Measurements from ENCODE around the gene SYK. TPM values are rescaled to one million over a fixed set of nuclear protein-coding genes. Genes with fewer than 3 reads are reported as not detected.

The SYK gene
- total and polyA plus RNA-seq, 2 of the 4 experiments (the other 2 are of a cell fraction), result not detected

- no peak overlapping the region for H4K8ac ChIP-seq (ENCODE audit: low read depth in 2 of 2, low read length in 2 of 2)
- intact Hi-C loops (cut with micrococcal nuclease) (no loop called here), dilution Hi-C loops (cut with HindIII; ENCODE audit: low sequenced_read_pairs, unreplicated experiment) (no loop called here), in situ Hi-C loops (cut with MboI; ENCODE audit: low sequenced_read_pairs) (no loop called here)
- H3K4ac ChIP-seq (ENCODE audit: low read depth, low read length), result no peak overlapping the region
- DNase-seq (no peak), ATAC-seq (ENCODE audit: low read depth) (no peak)
- BruUV-seq (replicated peaks), result no TSS peak
- no peak overlapping the region for H3K27ac ChIP-seq (ENCODE audit: insufficient read depth, low read length)
- H3K27me3 ChIP-seq (ENCODE audit: control insufficient read depth, insufficient read depth, low read length), result no peaks in the 10 kb centered on the region; the same call in none of the 2 replicates
- H4K20me1 ChIP-seq (ENCODE audit: insufficient read depth, low read length), result no peaks in the 10 kb centered on the region
- H2BK20ac ChIP-seq (ENCODE audit: low read depth, low read length), result no peak overlapping the region
- no peaks in the 10 kb centered on the region for H3K4me1 ChIP-seq (ENCODE audit: control insufficient read depth, insufficient read depth, low read length)
- no peak overlapping the region for H2BK120ac ChIP-seq (ENCODE audit: low read depth, low read length)
- no peak overlapping the region for H4K91ac ChIP-seq (ENCODE audit: insufficient read depth, low read depth, low read length)
- no peak overlapping the region for H3K14ac ChIP-seq (replicated peaks; ENCODE audit: low read depth, low read length)
- H2AK5ac ChIP-seq (ENCODE audit: low read depth, low read length), result no peak overlapping the region
- no peak overlapping the region for H4K5ac ChIP-seq (ENCODE audit: low read depth, low read length)
- H3K9me3 ChIP-seq (ENCODE audit: control insufficient read depth, insufficient read depth, low read length), result no peaks in the 10 kb centered on the region
- no peak for TF ChIP-seq RCOR1 (IDR thresholded peaks at IDR 0.05; ENCODE audit: insufficient replicate concordance, low read length)
- no peak for TF ChIP-seq MXI1 (IDR thresholded peaks at IDR 0.05; ENCODE audit: borderline replicate concordance, low read depth, low read length)
- no peak for TF ChIP-seq POLR2A (IDR thresholded peaks at IDR 0.05; ENCODE audit: low read depth, low read length)
- no peak for TF ChIP-seq MAFK (IDR thresholded peaks at IDR 0.05; ENCODE audit: low read depth, low read length)
- TF ChIP-seq, protein P1, sequence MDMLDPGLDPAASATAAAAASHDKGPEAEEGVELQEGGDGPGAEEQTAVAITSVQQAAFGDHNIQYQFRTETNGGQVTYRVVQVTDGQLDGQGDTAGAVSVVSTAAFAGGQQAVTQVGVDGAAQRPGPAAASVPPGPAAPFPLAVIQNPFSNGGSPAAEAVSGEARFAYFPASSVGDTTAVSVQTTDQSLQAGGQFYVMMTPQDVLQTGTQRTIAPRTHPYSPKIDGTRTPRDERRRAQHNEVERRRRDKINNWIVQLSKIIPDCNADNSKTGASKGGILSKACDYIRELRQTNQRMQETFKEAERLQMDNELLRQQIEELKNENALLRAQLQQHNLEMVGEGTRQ (IDR thresholded peaks at IDR 0.05; ENCODE audit: low read depth, low read length), result no peak
- no peak for TF ChIP-seq BHLHE40 (IDR thresholded peaks at IDR 0.05; ENCODE audit: low read depth, low read length)
- TF ChIP-seq CEBPB (IDR thresholded peaks at IDR 0.05; ENCODE audit: low read depth, low read length), result no peak
- TF ChIP-seq CTCF (conservative IDR thresholded peaks at IDR 0.05; ENCODE audit: low read depth, low read length), result no peak
- TF ChIP-seq CHD1 (IDR thresholded peaks at IDR 0.05; ENCODE audit: low read depth, low read length), result no peak
- TF ChIP-seq RFX5 (IDR thresholded peaks at IDR 0.05; ENCODE audit: low read depth, low read length), result no peak
- TF ChIP-seq RAD21 (IDR thresholded peaks at IDR 0.05; ENCODE audit: low read length), result no peak
- no peak for TF ChIP-seq MAZ (IDR thresholded peaks at IDR 0.05; ENCODE audit: borderline replicate concordance, low read depth, low read length)
- TF ChIP-seq NFE2L2 (IDR thresholded peaks at IDR 0.05; ENCODE audit: low read depth, low read length), result no peak
- TF ChIP-seq FOS (IDR thresholded peaks at IDR 0.05; ENCODE audit: low read depth, low read length), result no peak
- no peak for TF ChIP-seq SMC3 (IDR thresholded peaks at IDR 0.05; ENCODE audit: low read depth, low read length)
- TF ChIP-seq, protein P2, sequence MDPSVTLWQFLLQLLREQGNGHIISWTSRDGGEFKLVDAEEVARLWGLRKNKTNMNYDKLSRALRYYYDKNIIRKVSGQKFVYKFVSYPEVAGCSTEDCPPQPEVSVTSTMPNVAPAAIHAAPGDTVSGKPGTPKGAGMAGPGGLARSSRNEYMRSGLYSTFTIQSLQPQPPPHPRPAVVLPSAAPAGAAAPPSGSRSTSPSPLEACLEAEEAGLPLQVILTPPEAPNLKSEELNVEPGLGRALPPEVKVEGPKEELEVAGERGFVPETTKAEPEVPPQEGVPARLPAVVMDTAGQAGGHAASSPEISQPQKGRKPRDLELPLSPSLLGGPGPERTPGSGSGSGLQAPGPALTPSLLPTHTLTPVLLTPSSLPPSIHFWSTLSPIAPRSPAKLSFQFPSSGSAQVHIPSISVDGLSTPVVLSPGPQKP (IDR thresholded peaks at IDR 0.05; ENCODE audit: borderline replicate concordance, low read depth, low read length), result no peak
- WGBS, 2 experiments (ENCODE audit: extremely low coverage in 2 of 2, insufficient read length in 1 of 2), result no CpG with 5 or more reads among the region's 7 CpGs
- ChIA-PET POLR2A (ENCODE audit: unreplicated experiment) (no interaction called here), CTCF (no interaction called here)
- H3K4me3 ChIP-seq (ENCODE audit: insufficient read depth, low read depth, low read length), result no peak overlapping the region
- no peaks in the 10 kb centered on the region for H3K9me1 ChIP-seq (ENCODE audit: insufficient read depth, low read length)
- H2BK15ac ChIP-seq (ENCODE audit: low read depth, low read length), result no peak overlapping the region
- H3K56ac ChIP-seq (ENCODE audit: extremely low read depth, insufficient read depth, low read length), result no peak overlapping the region
- H3K23ac ChIP-seq (ENCODE audit: low read depth, low read length), result no peak overlapping the region
- no peak overlapping the region for H3K4me2 ChIP-seq (ENCODE audit: low read depth, low read length)
- no peak overlapping the region for H3K9ac ChIP-seq (ENCODE audit: low read depth, low read length)
- no peaks in the 10 kb centered on the region for H3K36me3 ChIP-seq (ENCODE audit: control insufficient read depth, insufficient read depth, low read length)
- H3K18ac ChIP-seq (ENCODE audit: low read depth, low read length), result no peak overlapping the region
- no peaks in the 10 kb centered on the region for H3K79me1 ChIP-seq (ENCODE audit: low read depth in 1 of 2, low read length in 2 of 2)
- no peak overlapping the region for H2AK9ac ChIP-seq (replicated peaks; ENCODE audit: low read depth, low read length, poor library complexity)
- no peak overlapping the region for H2AFZ ChIP-seq (replicated peaks; ENCODE audit: low read length, poor library complexity)
- no peak overlapping the region for H2BK5ac ChIP-seq (ENCODE audit: low read depth, low read length, poor library complexity, severe bottlenecking)
Measured at GRCh38 chr9:90864779-90865178, 63.2 kb downstream of the SYK start.
